Measurements from ENCODE around the gene PIGBOS1. TPM values are rescaled to one million over a fixed set of nuclear protein-coding genes. Genes with fewer than 3 reads are reported as not detected.
A peak's percentile ranks its signal among the peaks of the same experiment; 100 is the strongest.

The PIGBOS1 gene
- total and polyA plus RNA-seq, 9 of the 15 experiments (the other 6 are each of a cell fraction or from before 2014, with no cell fraction given), result 25.2 to 76.2 (median 46.0) TPM

DNA sequence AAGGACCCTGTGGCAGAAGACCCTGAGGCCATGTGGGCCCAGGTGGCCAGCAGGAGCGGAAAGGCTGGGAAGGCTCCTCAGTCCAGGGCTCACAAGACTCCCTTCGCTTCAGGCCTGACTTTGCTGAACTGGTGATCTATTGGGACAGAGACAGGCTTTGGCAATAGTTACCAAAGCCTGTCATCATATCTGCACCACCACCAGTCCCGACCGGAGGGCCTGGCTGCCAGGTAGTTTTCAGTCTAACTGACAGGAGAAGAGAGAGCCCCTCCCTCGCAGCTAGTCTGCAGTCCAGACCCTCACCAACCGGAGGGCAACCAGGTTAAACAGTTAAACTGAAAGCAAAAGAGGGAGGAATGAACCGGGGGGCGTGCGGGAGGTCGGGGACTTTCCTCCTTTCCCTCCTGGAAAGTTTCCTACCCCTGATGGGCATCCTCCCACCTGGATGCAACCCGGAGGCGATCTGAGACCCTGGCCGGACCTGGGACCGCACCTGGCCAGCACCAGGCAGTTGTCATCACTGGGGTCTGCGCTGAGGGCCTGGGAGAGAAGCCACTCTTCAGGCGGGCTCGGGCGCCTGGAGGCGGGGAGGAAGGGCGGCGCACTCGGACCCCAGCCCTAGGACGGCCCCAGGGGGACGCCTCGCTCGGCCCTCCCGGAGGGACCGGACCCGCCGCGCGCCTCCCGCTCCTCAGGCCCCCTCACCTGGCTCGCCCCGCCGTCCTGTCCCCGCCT lies 29.7 kb downstream of the PIGBOS1 start (continued):
- TF ChIP-seq, protein P1, sequence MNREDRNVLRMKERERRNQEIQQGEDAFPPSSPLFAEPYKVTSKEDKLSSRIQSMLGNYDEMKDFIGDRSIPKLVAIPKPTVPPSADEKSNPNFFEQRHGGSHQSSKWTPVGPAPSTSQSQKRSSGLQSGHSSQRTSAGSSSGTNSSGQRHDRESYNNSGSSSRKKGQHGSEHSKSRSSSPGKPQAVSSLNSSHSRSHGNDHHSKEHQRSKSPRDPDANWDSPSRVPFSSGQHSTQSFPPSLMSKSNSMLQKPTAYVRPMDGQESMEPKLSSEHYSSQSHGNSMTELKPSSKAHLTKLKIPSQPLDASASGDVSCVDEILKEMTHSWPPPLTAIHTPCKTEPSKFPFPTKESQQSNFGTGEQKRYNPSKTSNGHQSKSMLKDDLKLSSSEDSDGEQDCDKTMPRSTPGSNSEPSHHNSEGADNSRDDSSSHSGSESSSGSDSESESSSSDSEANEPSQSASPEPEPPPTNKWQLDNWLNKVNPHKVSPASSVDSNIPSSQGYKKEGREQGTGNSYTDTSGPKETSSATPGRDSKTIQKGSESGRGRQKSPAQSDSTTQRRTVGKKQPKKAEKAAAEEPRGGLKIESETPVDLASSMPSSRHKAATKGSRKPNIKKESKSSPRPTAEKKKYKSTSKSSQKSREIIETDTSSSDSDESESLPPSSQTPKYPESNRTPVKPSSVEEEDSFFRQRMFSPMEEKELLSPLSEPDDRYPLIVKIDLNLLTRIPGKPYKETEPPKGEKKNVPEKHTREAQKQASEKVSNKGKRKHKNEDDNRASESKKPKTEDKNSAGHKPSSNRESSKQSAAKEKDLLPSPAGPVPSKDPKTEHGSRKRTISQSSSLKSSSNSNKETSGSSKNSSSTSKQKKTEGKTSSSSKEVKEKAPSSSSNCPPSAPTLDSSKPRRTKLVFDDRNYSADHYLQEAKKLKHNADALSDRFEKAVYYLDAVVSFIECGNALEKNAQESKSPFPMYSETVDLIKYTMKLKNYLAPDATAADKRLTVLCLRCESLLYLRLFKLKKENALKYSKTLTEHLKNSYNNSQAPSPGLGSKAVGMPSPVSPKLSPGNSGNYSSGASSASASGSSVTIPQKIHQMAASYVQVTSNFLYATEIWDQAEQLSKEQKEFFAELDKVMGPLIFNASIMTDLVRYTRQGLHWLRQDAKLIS (CRISPR knock-in tag; IDR thresholded peaks at IDR 0.05), result no peak
- no peak for TF ChIP-seq ZNF507 (tag; conservative IDR thresholded peaks at IDR 0.05)
- TF ChIP-seq, protein P2, sequence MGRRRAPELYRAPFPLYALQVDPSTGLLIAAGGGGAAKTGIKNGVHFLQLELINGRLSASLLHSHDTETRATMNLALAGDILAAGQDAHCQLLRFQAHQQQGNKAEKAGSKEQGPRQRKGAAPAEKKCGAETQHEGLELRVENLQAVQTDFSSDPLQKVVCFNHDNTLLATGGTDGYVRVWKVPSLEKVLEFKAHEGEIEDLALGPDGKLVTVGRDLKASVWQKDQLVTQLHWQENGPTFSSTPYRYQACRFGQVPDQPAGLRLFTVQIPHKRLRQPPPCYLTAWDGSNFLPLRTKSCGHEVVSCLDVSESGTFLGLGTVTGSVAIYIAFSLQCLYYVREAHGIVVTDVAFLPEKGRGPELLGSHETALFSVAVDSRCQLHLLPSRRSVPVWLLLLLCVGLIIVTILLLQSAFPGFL (CRISPR knock-in tag; IDR thresholded peaks at IDR 0.05), result no peak
- TF ChIP-seq, protein P3, sequence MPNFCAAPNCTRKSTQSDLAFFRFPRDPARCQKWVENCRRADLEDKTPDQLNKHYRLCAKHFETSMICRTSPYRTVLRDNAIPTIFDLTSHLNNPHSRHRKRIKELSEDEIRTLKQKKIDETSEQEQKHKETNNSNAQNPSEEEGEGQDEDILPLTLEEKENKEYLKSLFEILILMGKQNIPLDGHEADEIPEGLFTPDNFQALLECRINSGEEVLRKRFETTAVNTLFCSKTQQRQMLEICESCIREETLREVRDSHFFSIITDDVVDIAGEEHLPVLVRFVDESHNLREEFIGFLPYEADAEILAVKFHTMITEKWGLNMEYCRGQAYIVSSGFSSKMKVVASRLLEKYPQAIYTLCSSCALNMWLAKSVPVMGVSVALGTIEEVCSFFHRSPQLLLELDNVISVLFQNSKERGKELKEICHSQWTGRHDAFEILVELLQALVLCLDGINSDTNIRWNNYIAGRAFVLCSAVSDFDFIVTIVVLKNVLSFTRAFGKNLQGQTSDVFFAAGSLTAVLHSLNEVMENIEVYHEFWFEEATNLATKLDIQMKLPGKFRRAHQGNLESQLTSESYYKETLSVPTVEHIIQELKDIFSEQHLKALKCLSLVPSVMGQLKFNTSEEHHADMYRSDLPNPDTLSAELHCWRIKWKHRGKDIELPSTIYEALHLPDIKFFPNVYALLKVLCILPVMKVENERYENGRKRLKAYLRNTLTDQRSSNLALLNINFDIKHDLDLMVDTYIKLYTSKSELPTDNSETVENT (CRISPR knock-in tag; IDR thresholded peaks at IDR 0.05), result 0 out of 2 replicates have a peak, but pooled peaks have one; percentile 30
- no peak for TF ChIP-seq TSC22D4 (tag; IDR thresholded peaks at IDR 0.05)
- TF ChIP-seq HDAC3 (IDR thresholded peaks at IDR 0.05; ENCODE audit: borderline replicate concordance, partially characterized antibody), result peak; percentile 13
- TF ChIP-seq ZSCAN29 (IDR thresholded peaks at IDR 0.05), result no peak
- no peak for TF ChIP-seq GTF2A2 (tag; IDR thresholded peaks at IDR 0.05)
- TF ChIP-seq, protein P4, sequence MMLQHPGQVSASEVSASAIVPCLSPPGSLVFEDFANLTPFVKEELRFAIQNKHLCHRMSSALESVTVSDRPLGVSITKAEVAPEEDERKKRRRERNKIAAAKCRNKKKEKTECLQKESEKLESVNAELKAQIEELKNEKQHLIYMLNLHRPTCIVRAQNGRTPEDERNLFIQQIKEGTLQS (IDR thresholded peaks at IDR 0.05), result peak; percentile 27; the same call in 1 of the 2 replicates
- TF ChIP-seq, protein P4 (CRISPR knock-in tag; conservative IDR thresholded peaks at IDR 0.05), result no peak
- TF ChIP-seq SIRT6 (IDR thresholded peaks at IDR 0.05; ENCODE audit: low read depth, low read length), result no peak
- TF ChIP-seq, protein P5, sequence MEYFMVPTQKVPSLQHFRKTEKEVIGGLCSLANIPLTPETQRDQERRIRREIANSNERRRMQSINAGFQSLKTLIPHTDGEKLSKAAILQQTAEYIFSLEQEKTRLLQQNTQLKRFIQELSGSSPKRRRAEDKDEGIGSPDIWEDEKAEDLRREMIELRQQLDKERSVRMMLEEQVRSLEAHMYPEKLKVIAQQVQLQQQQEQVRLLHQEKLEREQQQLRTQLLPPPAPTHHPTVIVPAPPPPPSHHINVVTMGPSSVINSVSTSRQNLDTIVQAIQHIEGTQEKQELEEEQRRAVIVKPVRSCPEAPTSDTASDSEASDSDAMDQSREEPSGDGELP (CRISPR knock-in tag; IDR thresholded peaks at IDR 0.05; ENCODE audit: borderline replicate concordance), result peak; percentile 65; the same call in 1 of the 2 replicates
- TF ChIP-seq CTBP1 (IDR thresholded peaks at IDR 0.05; ENCODE audit: borderline replicate concordance), result no peak
- peak; percentile 79 for TF ChIP-seq CEBPG (CRISPR knock-in tag; IDR thresholded peaks at IDR 0.05)
- peak; percentile 37 to 67; a peak in 3 of 4 replicates for TF ChIP-seq CEBPG (tag; conservative IDR thresholded peaks at IDR 0.05 in 1 of 2, IDR thresholded peaks at IDR 0.05 in 1 of 2)
- no peak for TF ChIP-seq RB1 (IDR thresholded peaks at IDR 0.05; ENCODE audit: low read depth)
- TF ChIP-seq FIP1L1 (IDR thresholded peaks at IDR 0.05; ENCODE audit: low read depth, low read length, poor library complexity, severe bottlenecking), result peak; percentile 21
